Endothelial cell of umbilical vein (primary cell): Measurements from ENCODE around the gene PLXNA4.

Experiments
- MYC ChIP-seq: IDR thresholded peaks from one replicate; pipeline ENCODE4 v1.6.1; 2011; ENCODE audit warnings: mild to moderate bottlenecking, low read depth, low read length
- POLR2A ChIP-seq: IDR thresholded peaks from 2 replicates; pipeline ENCODE4 v1.6.1; 2012; ENCODE audit warnings: low read depth, mild to moderate bottlenecking, control low read depth, low read length
- POLR2AphosphoS5 ChIP-seq: IDR thresholded peaks from 2 replicates; pipeline ENCODE4 v1.6.1; 2012; ENCODE audit warnings: low read depth, mild to moderate bottlenecking, control low read depth, low read length, moderate library complexity; ENCODE audit not compliant: insufficient read depth
- TF ChIP-seq, protein P1 (sequence below), 2 donors: IDR thresholded peaks; 1 replicate in 1 of 2; 2 replicates in 1 of 2; pipeline ENCODE4 v1.5.1; 2011; ENCODE audit warnings: low read length in 2 of 2, mild to moderate bottlenecking in 2 of 2, moderate library complexity in 2 of 2, control low read depth in 1 of 2, inconsistent platforms in 1 of 2, low read depth in 1 of 2; ENCODE audit not compliant: insufficient read depth in 1 of 2; ENCODE audit errors: extremely low read depth in 1 of 2

- TF ChIP-seq POLR2A = no peak
- TF ChIP-seq, protein P1, sequence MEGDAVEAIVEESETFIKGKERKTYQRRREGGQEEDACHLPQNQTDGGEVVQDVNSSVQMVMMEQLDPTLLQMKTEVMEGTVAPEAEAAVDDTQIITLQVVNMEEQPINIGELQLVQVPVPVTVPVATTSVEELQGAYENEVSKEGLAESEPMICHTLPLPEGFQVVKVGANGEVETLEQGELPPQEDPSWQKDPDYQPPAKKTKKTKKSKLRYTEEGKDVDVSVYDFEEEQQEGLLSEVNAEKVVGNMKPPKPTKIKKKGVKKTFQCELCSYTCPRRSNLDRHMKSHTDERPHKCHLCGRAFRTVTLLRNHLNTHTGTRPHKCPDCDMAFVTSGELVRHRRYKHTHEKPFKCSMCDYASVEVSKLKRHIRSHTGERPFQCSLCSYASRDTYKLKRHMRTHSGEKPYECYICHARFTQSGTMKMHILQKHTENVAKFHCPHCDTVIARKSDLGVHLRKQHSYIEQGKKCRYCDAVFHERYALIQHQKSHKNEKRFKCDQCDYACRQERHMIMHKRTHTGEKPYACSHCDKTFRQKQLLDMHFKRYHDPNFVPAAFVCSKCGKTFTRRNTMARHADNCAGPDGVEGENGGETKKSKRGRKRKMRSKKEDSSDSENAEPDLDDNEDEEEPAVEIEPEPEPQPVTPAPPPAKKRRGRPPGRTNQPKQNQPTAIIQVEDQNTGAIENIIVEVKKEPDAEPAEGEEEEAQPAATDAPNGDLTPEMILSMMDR (IDR thresholded peaks at IDR 0.05; ENCODE audit: extremely low read depth in 1 of 2, insufficient read depth in 1 of 2, low read depth in 1 of 2, low read length in 2 of 2) = no peak
- no peak for TF ChIP-seq MYC
- no peak for TF ChIP-seq POLR2AphosphoS5
These were observed 106.6 kb downstream of the PLXNA4 start for GRCh38 chr7:132469681-132470080.
